Hepatocyte (in vitro differentiated cells): Measurements from ENCODE around the gene WDR86. TPM values are rescaled to one million over a fixed set of nuclear protein-coding genes. Genes with fewer than 3 reads are reported as not detected.

Source experiments
- DNase-seq: peaks from one replicate; pipeline ENCODE4 v3.0.0-alpha.2; 2016; ENCODE audit warnings: low spot score
- H2AFZ ChIP-seq: fragments of 200-600 bp; sonication (generic); 2 replicates; pipeline ENCODE4 v1.6.0; 2016; ENCODE audit warnings: antibody characterized with exemption, mild to moderate bottlenecking
- H3K27ac ChIP-seq: fragments of 200-600 bp; sonication (generic); 2 replicates; pipeline ENCODE4 v1.5.1; 2016; ENCODE audit warnings: mild to moderate bottlenecking
- H3K27me3 ChIP-seq: fragments of 200-600 bp; sonication (generic); 2 replicates; pipeline ENCODE4 v1.6.1; 2016
- H3K36me3 ChIP-seq: fragments of 200-600 bp; sonication (generic); replicated peaks from 2 replicates; pipeline ENCODE4 v1.5.1; 2016; ENCODE audit warnings: low read depth; ENCODE audit not compliant: insufficient read depth
- H3K4me1 ChIP-seq: fragments of 200-600 bp; sonication (generic); 2 replicates; pipeline ENCODE4 v1.5.1; 2016; ENCODE audit warnings: mild to moderate bottlenecking, moderate library complexity; ENCODE audit not compliant: insufficient read depth
- H3K4me2 ChIP-seq: fragments of 200-600 bp; sonication (generic); 2 replicates; pipeline ENCODE4 v1.6.0; 2016
- H3K4me3 ChIP-seq: fragments of 200-600 bp; sonication (generic); 2 replicates; pipeline ENCODE4 v1.5.1; 2016; ENCODE audit warnings: mild to moderate bottlenecking
- H3K79me2 ChIP-seq: fragments of 200-600 bp; sonication (generic); 2 replicates; pipeline ENCODE4 v1.6.0; 2017; ENCODE audit warnings: mild to moderate bottlenecking
- H3K9me2 ChIP-seq: fragments of 200-600 bp; sonication (generic); replicated peaks from 2 replicates; pipeline ENCODE4 v1.6.0; 2017; ENCODE audit warnings: mild to moderate bottlenecking; ENCODE audit not compliant: insufficient read depth
- H3K9me3 ChIP-seq: fragments of 200-600 bp; sonication (generic); 2 replicates; pipeline ENCODE4 v1.5.1; 2016; ENCODE audit warnings: low read depth, mild to moderate bottlenecking
- H4K20me1 ChIP-seq: fragments of 200-600 bp; sonication (generic); 2 replicates; pipeline ENCODE4 v1.6.0; 2016; ENCODE audit warnings: mild to moderate bottlenecking; ENCODE audit not compliant: insufficient read depth, poor library complexity, severe bottlenecking
- CTCF ChIP-seq: fragments of 200-600 bp; sonication (generic); IDR thresholded peaks from 2 replicates; pipeline ENCODE4 v1.5.1; 2016; ENCODE audit warnings: antibody characterized with exemption, mild to moderate bottlenecking; ENCODE audit not compliant: poor library complexity
- EZH2 ChIP-seq: fragments of 200-600 bp; sonication (generic); IDR thresholded peaks from 2 replicates; pipeline ENCODE4 v1.6.1; 2016; ENCODE audit warnings: antibody characterized with exemption, mild to moderate bottlenecking, borderline replicate concordance
- EZH2phosphoT487 ChIP-seq: fragments of 200-600 bp; sonication (generic); IDR thresholded peaks from one replicate; pipeline ENCODE4 v1.6.1; 2018; ENCODE audit warnings: antibody characterized with exemption, mild to moderate bottlenecking, low read depth, moderate library complexity; ENCODE audit not compliant: unreplicated experiment, severe bottlenecking
- WGBS: methylation state at CpG from one replicate; pipeline ENCODE4 v1.1.6; 2016; ENCODE audit warnings: low lambda C conversion rate; ENCODE audit errors: missing lambda C conversion rate; 5-methylcytosine and 5-hydroxymethylcytosine counted together
- polyA plus RNA-seq: library from polyadenylated mRNA; unstranded; fragments of >200 nt; fragmentation: Nextera tagmentation; extraction: Ambion mirVana; gene quantifications from 2 replicates; pipeline ENCODE4 v1.2.1, GENCODE V29; 2016
- total RNA-seq: library from RNA; depleted of rRNA; stranded (reverse); fragments of >200 nt; gene quantifications from 2 replicates; pipeline ENCODE4 v1.2.3, GENCODE V29; 2014

The WDR86 gene
- total and polyA plus RNA-seq, 2 experiments from 2014 or later: 10.6 to 12.4 TPM

- no peak for DNase-seq
- Histone ChIP-seq H3K79me2 (no peaks in the 10 kb centered on the region), H3K9me2 (no peaks in the 10 kb centered on the region), H3K27me3 (no peaks in the 10 kb centered on the region), H3K27ac (peak overlapping the region; percentile 65), H3K4me1 (peaks cover 20% of the 10 kb centered on the region), H3K4me3 (no peak overlapping the region), H2AFZ (no peak overlapping the region), H3K36me3 (no peaks in the 10 kb centered on the region), H3K4me2 (no peak overlapping the region), H3K9me3 (no peaks in the 10 kb centered on the region), H4K20me1 (no peaks in the 10 kb centered on the region)
- TF ChIP-seq EZH2 (no peak), CTCF (no peak), EZH2phosphoT487 (no peak)
- whole genome bisulfite sequencing: 72% methylated on average over 5 of the region's 5 CpGs
Measured at GRCh38 chr7:151424799-151425198, 15.0 kb upstream of the WDR86 start.

GRCh38 chr7:151423936-151424335 lies 14.1 kb upstream of the WDR86 start:
- H3K27ac ChIP-seq: no peak overlapping the region
- TF ChIP-seq EZH2 (no peak), CTCF (no peak), EZH2phosphoT487 (no peak)
- H3K9me3 ChIP-seq: no peaks in the 10 kb centered on the region
- no peaks in the 10 kb centered on the region for H3K79me2 ChIP-seq
- H3K36me3 ChIP-seq: no peaks in the 10 kb centered on the region
- H3K4me2 ChIP-seq: no peak overlapping the region
- no peak for DNase-seq
- no peaks in the 10 kb centered on the region for H3K27me3 ChIP-seq
- whole genome bisulfite sequencing: 89% methylated on average over 5 of the region's 5 CpGs
- H2AFZ ChIP-seq: no peak overlapping the region
- H3K4me3 ChIP-seq: no peak overlapping the region
- H3K9me2 ChIP-seq: no peaks in the 10 kb centered on the region
- H4K20me1 ChIP-seq: no peaks in the 10 kb centered on the region
- peaks cover 13% of the 10 kb centered on the region for H3K4me1 ChIP-seq

GRCh38 chr7:151423226-151423625 lies 13.4 kb upstream of the WDR86 start:
- no peak for TF ChIP-seq CTCF
- no peak for TF ChIP-seq EZH2phosphoT487
- TF ChIP-seq EZH2: no peak
- Histone ChIP-seq H3K79me2 (no peaks in the 10 kb centered on the region), H3K27ac (no peak overlapping the region), H3K27me3 (no peaks in the 10 kb centered on the region), H3K4me2 (no peak overlapping the region), H3K36me3 (no peaks in the 10 kb centered on the region), H3K4me1 (peaks cover 6% of the 10 kb centered on the region), H3K9me3 (no peaks in the 10 kb centered on the region), H3K9me2 (no peaks in the 10 kb centered on the region), H2AFZ (no peak overlapping the region), H4K20me1 (no peaks in the 10 kb centered on the region), H3K4me3 (no peak overlapping the region)
- DNase-seq: no peak
- WGBS: 82% methylated on average over 7 of the region's 7 CpGs

GRCh38 chr7:151422212-151422611 lies 12.4 kb upstream of the WDR86 start:
- H3K4me3 ChIP-seq: no peak overlapping the region
- no peaks in the 10 kb centered on the region for H3K9me3 ChIP-seq
- no peak overlapping the region for H2AFZ ChIP-seq
- H3K4me2 ChIP-seq: no peak overlapping the region
- no peaks in the 10 kb centered on the region for H3K9me2 ChIP-seq
- no peak overlapping the region for H3K27ac ChIP-seq
- no peaks in the 10 kb centered on the region for H3K36me3 ChIP-seq
- H3K4me1 ChIP-seq: no peaks in the 10 kb centered on the region
- no peaks in the 10 kb centered on the region for H3K79me2 ChIP-seq
- no peaks in the 10 kb centered on the region for H4K20me1 ChIP-seq
- 65% methylated on average over 5 of the region's 5 CpGs for WGBS
- DNase-seq: no peak
- H3K27me3 ChIP-seq: no peaks in the 10 kb centered on the region
- no peak for TF ChIP-seq CTCF
- TF ChIP-seq EZH2phosphoT487: no peak
- no peak for TF ChIP-seq EZH2
